ENCODE measurements around the gene RTN4IP1.

Gene RTN4IP1

GRCh38 chr6:106617302-106617701 lies 12.0 kb downstream of the RTN4IP1 start:
- H3K9me2 ChIP-seq (replicated peaks; ENCODE audit: insufficient read depth, low read length): no peaks in the 10 kb centered on the region
- H3K27ac ChIP-seq (ENCODE audit: low read length): no peak overlapping the region
- no peaks in the 10 kb centered on the region for H3K4me1 ChIP-seq (ENCODE audit: low read length)
- H3K4me2 ChIP-seq (ENCODE audit: low read depth, low read length): no peak overlapping the region
- no peak overlapping the region for H2AFZ ChIP-seq (ENCODE audit: low read length)
- no peak overlapping the region for H3K4me3 ChIP-seq (ENCODE audit: low read length)
- H3K36me3 ChIP-seq (replicated peaks; ENCODE audit: insufficient read depth, low read length): no peaks in the 10 kb centered on the region
- no peaks in the 10 kb centered on the region for H3F3A ChIP-seq (ENCODE audit: insufficient read depth, low read length)
- no peaks in the 10 kb centered on the region for H4K20me1 ChIP-seq (ENCODE audit: insufficient read depth, low read length)
- H3K9ac ChIP-seq (ENCODE audit: low read length): no peak overlapping the region
- TF ChIP-seq EZH2 (optimal IDR thresholded peaks at IDR 0.05; ENCODE audit: low read depth, low read length) (no peak), EZH2phosphoT487 (IDR thresholded peaks at IDR 0.05; ENCODE audit: low read length) (no peak)
- TF ChIP-seq, protein P1, sequence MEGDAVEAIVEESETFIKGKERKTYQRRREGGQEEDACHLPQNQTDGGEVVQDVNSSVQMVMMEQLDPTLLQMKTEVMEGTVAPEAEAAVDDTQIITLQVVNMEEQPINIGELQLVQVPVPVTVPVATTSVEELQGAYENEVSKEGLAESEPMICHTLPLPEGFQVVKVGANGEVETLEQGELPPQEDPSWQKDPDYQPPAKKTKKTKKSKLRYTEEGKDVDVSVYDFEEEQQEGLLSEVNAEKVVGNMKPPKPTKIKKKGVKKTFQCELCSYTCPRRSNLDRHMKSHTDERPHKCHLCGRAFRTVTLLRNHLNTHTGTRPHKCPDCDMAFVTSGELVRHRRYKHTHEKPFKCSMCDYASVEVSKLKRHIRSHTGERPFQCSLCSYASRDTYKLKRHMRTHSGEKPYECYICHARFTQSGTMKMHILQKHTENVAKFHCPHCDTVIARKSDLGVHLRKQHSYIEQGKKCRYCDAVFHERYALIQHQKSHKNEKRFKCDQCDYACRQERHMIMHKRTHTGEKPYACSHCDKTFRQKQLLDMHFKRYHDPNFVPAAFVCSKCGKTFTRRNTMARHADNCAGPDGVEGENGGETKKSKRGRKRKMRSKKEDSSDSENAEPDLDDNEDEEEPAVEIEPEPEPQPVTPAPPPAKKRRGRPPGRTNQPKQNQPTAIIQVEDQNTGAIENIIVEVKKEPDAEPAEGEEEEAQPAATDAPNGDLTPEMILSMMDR (IDR thresholded peaks at IDR 0.05; ENCODE audit: low read length): no peak
- H3K79me2 ChIP-seq (ENCODE audit: low read length): no peaks in the 10 kb centered on the region
- no peaks in the 10 kb centered on the region for H3K9me3 ChIP-seq (replicated peaks; ENCODE audit: insufficient read depth, low read length)
- no peak for DNase-seq
- H3K27me3 ChIP-seq (replicated peaks; ENCODE audit: insufficient read depth, low read length): no peaks in the 10 kb centered on the region

DNA sequence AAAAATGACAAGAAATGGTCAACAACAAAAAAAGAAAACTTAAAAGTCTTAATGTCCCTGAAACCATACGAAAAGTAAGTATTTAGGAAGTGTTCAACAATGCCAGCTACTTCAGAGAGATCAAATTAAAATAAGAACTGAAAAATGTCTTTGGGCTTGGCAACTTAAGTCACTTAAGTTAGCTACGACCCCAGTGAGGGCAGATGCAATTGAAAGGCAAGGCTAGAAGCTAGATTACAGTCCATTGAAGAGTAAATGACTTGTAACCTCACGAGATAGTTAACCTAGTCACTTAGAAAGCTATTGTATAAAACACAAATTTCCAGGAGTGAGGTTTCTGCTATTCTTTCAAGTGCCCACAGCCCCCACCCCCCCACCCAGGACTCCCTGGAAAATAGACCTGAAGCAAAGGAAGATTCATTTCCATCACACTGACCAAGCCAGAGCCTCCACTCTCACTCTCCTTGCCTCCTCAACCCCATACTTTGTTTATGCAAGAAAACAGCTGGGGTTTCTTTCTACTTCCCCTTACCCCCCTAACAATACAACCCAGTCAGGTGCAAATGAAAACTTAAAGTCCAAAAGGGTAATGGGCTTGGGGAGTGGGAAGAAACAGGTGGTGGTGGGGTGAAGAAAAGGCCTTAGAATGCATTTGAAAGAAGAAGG lies 14.6 kb downstream of the RTN4IP1 start:
- H3K79me2 ChIP-seq (ENCODE audit: low read length): no peaks in the 10 kb centered on the region
- H3F3A ChIP-seq (ENCODE audit: insufficient read depth, low read length): no peaks in the 10 kb centered on the region
- no peaks in the 10 kb centered on the region for H3K9me2 ChIP-seq (replicated peaks; ENCODE audit: insufficient read depth, low read length)
- H4K20me1 ChIP-seq (ENCODE audit: insufficient read depth, low read length): no peaks in the 10 kb centered on the region
- no peaks in the 10 kb centered on the region for H3K9me3 ChIP-seq (replicated peaks; ENCODE audit: insufficient read depth, low read length)
- H2AFZ ChIP-seq (ENCODE audit: low read length): no peak overlapping the region
- H3K27ac ChIP-seq (ENCODE audit: low read length): no peak overlapping the region
- TF ChIP-seq EZH2phosphoT487 (IDR thresholded peaks at IDR 0.05; ENCODE audit: low read length) (no peak), EZH2 (optimal IDR thresholded peaks at IDR 0.05; ENCODE audit: low read depth, low read length) (no peak)
- TF ChIP-seq, protein P1 (IDR thresholded peaks at IDR 0.05; ENCODE audit: low read length): no peak
- H3K27me3 ChIP-seq (replicated peaks; ENCODE audit: insufficient read depth, low read length): no peaks in the 10 kb centered on the region
- no peak overlapping the region for H3K4me2 ChIP-seq (ENCODE audit: low read depth, low read length)
- DNase-seq: no peak
- no peaks in the 10 kb centered on the region for H3K4me1 ChIP-seq (ENCODE audit: low read length)
- no peaks in the 10 kb centered on the region for H3K36me3 ChIP-seq (replicated peaks; ENCODE audit: insufficient read depth, low read length)
- H3K4me3 ChIP-seq (ENCODE audit: low read length): no peak overlapping the region
- H3K9ac ChIP-seq (ENCODE audit: low read length): no peak overlapping the region

GRCh38 chr6:106614166-106614565 lies 15.1 kb downstream of the RTN4IP1 start:
- no peaks in the 10 kb centered on the region for H3K27me3 ChIP-seq (replicated peaks; ENCODE audit: insufficient read depth, low read length)
- H3K4me3 ChIP-seq (ENCODE audit: low read length): no peak overlapping the region
- no peaks in the 10 kb centered on the region for H4K20me1 ChIP-seq (ENCODE audit: insufficient read depth, low read length)
- H3K36me3 ChIP-seq (replicated peaks; ENCODE audit: insufficient read depth, low read length): no peaks in the 10 kb centered on the region
- no peak for DNase-seq
- H3K4me2 ChIP-seq (ENCODE audit: low read depth, low read length): no peak overlapping the region
- H3K79me2 ChIP-seq (ENCODE audit: low read length): no peaks in the 10 kb centered on the region
- no peak overlapping the region for H2AFZ ChIP-seq (ENCODE audit: low read length)
- no peaks in the 10 kb centered on the region for H3K9me2 ChIP-seq (replicated peaks; ENCODE audit: insufficient read depth, low read length)
- no peak overlapping the region for H3K27ac ChIP-seq (ENCODE audit: low read length)
- no peaks in the 10 kb centered on the region for H3F3A ChIP-seq (ENCODE audit: insufficient read depth, low read length)
- no peaks in the 10 kb centered on the region for H3K4me1 ChIP-seq (ENCODE audit: low read length)
- H3K9me3 ChIP-seq (replicated peaks; ENCODE audit: insufficient read depth, low read length): no peaks in the 10 kb centered on the region
- no peak overlapping the region for H3K9ac ChIP-seq (ENCODE audit: low read length)
- TF ChIP-seq, protein P1 (IDR thresholded peaks at IDR 0.05; ENCODE audit: low read length): no peak
- no peak for TF ChIP-seq EZH2phosphoT487 (IDR thresholded peaks at IDR 0.05; ENCODE audit: low read length)
- no peak for TF ChIP-seq EZH2 (optimal IDR thresholded peaks at IDR 0.05; ENCODE audit: low read depth, low read length)

Measured in MM.1S (cell line).